Epithelial cell of proximal tubule (primary cell): ENCODE measurements around the gene CEP63. TPM values are rescaled to one million over a fixed set of nuclear protein-coding genes. Genes with fewer than 3 reads are reported as not detected.

Experiments used
- DNase-seq: peaks from one replicate; pipeline ENCODE4 v3.0.0-alpha.2; 2011; ENCODE audit warnings: low read depth
- H3K4me3 ChIP-seq: 2 replicates; pipeline ENCODE4 v1.5.1; 2011; ENCODE audit warnings: low read depth, mild to moderate bottlenecking, low read length
- total RNA-seq: library from RNA; depleted of rRNA; stranded (reverse); fragments of >200 nt; gene quantifications from 2 replicates; pipeline ENCODE4 v1.2.3, GENCODE V29; 2015
- TF ChIP-seq, protein P1 (sequence below): conservative IDR thresholded peaks from 2 replicates; pipeline ENCODE4 v1.5.1; 2012; ENCODE audit warnings: low read depth, mild to moderate bottlenecking, low read length

Gene CEP63
- total RNA-seq, 1 donor from 2014 or later = 21.4 TPM

DNA sequence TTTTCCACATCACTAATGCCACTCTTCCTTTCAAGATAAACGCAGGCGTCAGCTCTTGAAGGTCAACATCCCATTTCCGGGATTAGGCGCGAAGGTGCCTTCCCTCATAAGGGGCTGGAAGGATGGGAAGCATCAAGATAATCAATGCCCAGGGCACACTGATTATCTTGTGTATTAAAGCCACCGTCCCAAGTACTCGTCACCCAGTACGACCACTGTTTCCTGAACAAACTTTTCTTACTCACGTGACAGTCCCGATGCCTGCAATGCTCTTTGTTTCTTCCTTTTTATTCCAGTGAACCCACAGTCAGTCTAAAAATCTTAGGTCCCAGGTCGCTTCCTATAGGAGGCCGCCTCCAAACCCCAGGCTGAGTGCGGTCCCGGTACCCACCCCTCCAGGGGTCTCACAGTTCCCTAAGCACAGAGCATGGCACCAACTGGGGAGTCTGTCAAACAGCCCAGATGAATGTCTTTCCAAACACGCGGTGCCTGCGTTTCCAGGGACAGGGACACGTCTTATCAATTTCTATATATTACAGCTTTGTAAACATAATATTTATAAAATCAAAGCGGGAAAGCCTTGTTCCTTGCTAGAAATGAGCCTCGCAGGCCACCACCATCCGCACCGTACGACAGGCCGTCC lies 661 bp upstream of the CEP63 start:
- peak overlapping the region; percentile 87 for H3K4me3 ChIP-seq
- no peak for DNase-seq
- TF ChIP-seq, protein P1, sequence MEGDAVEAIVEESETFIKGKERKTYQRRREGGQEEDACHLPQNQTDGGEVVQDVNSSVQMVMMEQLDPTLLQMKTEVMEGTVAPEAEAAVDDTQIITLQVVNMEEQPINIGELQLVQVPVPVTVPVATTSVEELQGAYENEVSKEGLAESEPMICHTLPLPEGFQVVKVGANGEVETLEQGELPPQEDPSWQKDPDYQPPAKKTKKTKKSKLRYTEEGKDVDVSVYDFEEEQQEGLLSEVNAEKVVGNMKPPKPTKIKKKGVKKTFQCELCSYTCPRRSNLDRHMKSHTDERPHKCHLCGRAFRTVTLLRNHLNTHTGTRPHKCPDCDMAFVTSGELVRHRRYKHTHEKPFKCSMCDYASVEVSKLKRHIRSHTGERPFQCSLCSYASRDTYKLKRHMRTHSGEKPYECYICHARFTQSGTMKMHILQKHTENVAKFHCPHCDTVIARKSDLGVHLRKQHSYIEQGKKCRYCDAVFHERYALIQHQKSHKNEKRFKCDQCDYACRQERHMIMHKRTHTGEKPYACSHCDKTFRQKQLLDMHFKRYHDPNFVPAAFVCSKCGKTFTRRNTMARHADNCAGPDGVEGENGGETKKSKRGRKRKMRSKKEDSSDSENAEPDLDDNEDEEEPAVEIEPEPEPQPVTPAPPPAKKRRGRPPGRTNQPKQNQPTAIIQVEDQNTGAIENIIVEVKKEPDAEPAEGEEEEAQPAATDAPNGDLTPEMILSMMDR = no peak

- DNase-seq = no peak
- TF ChIP-seq, protein P1 = no peak
Observed at GRCh38 chr3:134486577-134487041, 752 bp downstream of the CEP63 start.

DNA sequence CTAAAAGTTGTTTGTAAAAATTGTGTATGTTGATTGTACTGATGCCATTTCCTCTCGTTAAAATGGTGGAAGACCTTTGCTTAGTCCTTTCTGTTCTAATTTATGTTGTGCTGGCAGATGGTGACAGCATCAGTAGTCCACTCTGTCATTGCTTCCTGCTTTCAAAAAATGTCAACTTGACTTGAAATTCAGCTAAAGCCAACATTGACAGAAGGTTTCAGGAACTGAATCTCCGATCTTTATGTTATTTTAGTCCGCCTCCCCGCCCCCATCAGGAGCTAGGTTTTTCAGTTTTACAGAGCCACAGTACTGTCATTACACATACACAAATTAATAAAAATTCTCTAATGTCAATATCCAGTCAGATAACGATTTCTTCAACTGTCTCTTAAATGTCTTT lies 1.5 kb downstream of the CEP63 start:
- DNase-seq = no peak
- H3K4me3 ChIP-seq = peak overlapping the region; percentile 87
- TF ChIP-seq, protein P1 = no peak

More at GRCh38 chr3:134486577-134487041, 752 bp downstream of the CEP63 start:
- peak overlapping the region; percentile 87 for H3K4me3 ChIP-seq

DNA sequence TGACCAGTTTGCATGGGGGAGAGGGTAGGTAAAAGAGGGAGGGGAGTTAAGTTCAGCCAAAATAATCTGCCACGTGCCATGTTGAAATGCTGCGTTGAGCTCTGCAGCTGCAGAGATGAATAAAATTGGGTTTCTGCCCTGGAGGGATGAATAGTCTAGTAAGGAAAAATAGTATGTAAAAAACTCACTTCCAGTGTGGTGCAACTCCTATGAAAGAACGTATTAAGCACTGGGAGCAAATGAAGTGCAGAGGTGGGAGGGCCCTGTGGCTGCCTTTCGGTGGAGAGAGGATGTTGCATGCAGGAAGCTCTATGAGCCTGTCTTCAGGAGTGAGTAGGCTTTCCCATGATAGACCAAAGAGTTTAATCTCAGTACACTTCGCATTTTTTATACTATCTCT lies 8.6 kb downstream of the CEP63 start:
- TF ChIP-seq, protein P1 = no peak
- DNase-seq = no peak
- no peak overlapping the region for H3K4me3 ChIP-seq

- no peak for DNase-seq
- no peak overlapping the region for H3K4me3 ChIP-seq
- TF ChIP-seq, protein P1 = no peak
Observed at GRCh38 chr3:134495980-134496379, 10.1 kb downstream of the CEP63 start.

- TF ChIP-seq, protein P1 = no peak
- no peak overlapping the region for H3K4me3 ChIP-seq
- no peak for DNase-seq
Observed at GRCh38 chr3:134496471-134497071, 10.7 kb downstream of the CEP63 start.

GRCh38 chr3:134503266-134503665 lies 17.4 kb downstream of the CEP63 start:
- no peak for DNase-seq
- TF ChIP-seq, protein P1 = no peak
- H3K4me3 ChIP-seq = no peak overlapping the region
